ENCODE results near the gene PRPF31. TPM values are rescaled to one million over a fixed set of nuclear protein-coding genes. Genes with fewer than 3 reads are reported as not detected.
A peak's percentile ranks its signal among the peaks of the same experiment; 100 is the strongest.

PRPF31 gene
- total and polyA plus RNA-seq, 9 of the 15 experiments (the other 6 are each of a cell fraction or from before 2014, with no cell fraction given) = 5.8 to 92.2 (median 69.2) TPM

DNA sequence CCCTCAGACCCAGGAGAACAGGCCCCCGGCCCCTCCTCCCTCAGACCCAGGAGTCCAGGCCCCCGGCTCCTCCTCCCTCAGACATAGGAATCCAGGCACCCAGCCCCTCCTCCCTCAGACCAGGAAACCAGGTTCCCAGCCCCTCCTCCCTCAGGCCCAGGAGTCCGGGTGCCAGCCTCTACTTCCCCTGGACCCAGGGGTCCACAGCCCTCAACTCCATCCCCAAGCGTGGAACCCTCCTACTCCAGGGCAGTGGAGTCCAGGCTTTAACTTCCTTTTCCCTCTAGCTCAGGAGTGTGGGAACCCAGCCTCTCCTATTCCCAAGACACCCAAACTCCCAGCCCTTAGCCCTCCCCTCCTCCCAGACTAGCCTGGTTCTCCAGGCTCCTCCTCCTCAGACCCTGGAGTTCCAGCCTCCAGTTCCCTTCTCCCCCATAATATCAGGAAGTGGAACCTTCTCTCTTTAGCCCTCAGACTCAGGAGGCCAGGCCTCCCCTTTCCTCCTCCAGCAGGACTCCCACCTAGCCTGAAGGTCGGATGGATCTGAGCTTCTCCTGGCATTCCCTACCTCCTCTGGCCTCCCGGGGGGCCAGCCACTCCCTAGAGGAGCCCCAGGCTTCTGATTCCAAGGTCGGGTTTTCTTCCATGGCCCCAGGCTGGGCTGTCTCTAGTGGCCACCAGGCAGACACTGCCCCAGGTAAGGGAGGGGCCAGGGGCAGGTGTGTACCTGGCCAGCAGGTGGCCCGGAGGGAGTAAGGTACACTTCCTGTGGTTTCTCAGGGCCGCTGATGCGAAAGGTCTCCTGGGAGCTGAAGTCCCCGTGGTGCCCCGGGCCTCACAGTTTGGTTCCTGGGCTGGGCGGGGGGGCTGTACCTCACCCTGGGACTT is 57.2 kb downstream of the PRPF31 start, which contains the start of gene TMC4 (continued):
- TF ChIP-seq, protein P1, sequence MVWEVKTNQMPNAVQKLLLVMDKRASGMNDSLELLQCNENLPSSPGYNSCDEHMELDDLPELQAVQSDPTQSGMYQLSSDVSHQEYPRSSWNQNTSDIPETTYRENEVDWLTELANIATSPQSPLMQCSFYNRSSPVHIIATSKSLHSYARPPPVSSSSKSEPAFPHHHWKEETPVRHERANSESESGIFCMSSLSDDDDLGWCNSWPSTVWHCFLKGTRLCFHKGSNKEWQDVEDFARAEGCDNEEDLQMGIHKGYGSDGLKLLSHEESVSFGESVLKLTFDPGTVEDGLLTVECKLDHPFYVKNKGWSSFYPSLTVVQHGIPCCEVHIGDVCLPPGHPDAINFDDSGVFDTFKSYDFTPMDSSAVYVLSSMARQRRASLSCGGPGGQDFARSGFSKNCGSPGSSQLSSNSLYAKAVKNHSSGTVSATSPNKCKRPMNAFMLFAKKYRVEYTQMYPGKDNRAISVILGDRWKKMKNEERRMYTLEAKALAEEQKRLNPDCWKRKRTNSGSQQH (CRISPR knock-in tag; IDR thresholded peaks at IDR 0.05) = 0 out of 2 replicates have a peak, but pooled peaks have one; percentile 26
- TF ChIP-seq HDAC8 (tag; IDR thresholded peaks at IDR 0.05) (no peak), POLR2AphosphoS2 (IDR thresholded peaks at IDR 0.05; ENCODE audit: low read length) (peak; percentile 60), YBX1 (IDR thresholded peaks at IDR 0.05) (no peak), HSF4 (CRISPR knock-in tag; IDR thresholded peaks at IDR 0.05; ENCODE audit: borderline replicate concordance) (no peak), STAG1 (CRISPR knock-in tag; IDR thresholded peaks at IDR 0.05; ENCODE audit: borderline replicate concordance) (no peak), STAT5B (CRISPR knock-in tag; IDR thresholded peaks at IDR 0.05) (no peak), TAF1 (IDR thresholded peaks at IDR 0.05; ENCODE audit: control insufficient read depth, extremely low read depth, insufficient read depth, low read length, severe bottlenecking) (no peak), ZNF175 (CRISPR knock-in tag; IDR thresholded peaks at IDR 0.05; ENCODE audit: low read depth) (no peak), CCNT2 (IDR thresholded peaks at IDR 0.05; ENCODE audit: borderline replicate concordance, extremely low read depth, insufficient read length, low read depth, low read length) (no peak), KDM2B (CRISPR knock-in tag; IDR thresholded peaks at IDR 0.05) (no peak), NCOA6 (IDR thresholded peaks at IDR 0.05) (no peak), ZNF311 (CRISPR knock-in tag; IDR thresholded peaks at IDR 0.05) (no peak), ZNF830 (CRISPR knock-in tag; IDR thresholded peaks at IDR 0.05) (no peak), PCBP1 (IDR thresholded peaks at IDR 0.05; ENCODE audit: low read depth, low read length, poor library complexity, severe bottlenecking) (no peak), ZNF143 (CRISPR knock-in tag; IDR thresholded peaks at IDR 0.05) (no peak), ZNF79 (CRISPR knock-in tag; IDR thresholded peaks at IDR 0.05; ENCODE audit: low read depth) (no peak), NR2C1 (IDR thresholded peaks at IDR 0.05) (no peak), NR2C1 (tag; IDR thresholded peaks at IDR 0.05) (0 out of 2 replicates have a peak, but pooled peaks have one; percentile 13)
- TF ChIP-seq, protein P2, sequence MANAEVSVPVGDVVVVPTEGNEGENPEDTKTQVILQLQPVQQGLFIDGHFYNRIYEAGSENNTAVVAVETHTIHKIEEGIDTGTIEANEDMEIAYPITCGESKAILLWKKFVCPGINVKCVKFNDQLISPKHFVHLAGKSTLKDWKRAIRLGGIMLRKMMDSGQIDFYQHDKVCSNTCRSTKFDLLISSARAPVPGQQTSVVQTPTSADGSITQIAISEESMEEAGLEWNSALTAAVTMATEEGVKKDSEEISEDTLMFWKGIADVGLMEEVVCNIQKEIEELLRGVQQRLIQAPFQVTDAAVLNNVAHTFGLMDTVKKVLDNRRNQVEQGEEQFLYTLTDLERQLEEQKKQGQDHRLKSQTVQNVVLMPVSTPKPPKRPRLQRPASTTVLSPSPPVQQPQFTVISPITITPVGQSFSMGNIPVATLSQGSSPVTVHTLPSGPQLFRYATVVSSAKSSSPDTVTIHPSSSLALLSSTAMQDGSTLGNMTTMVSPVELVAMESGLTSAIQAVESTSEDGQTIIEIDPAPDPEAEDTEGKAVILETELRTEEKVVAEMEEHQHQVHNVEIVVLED (CRISPR knock-in tag; IDR thresholded peaks at IDR 0.05) = no peak
